Lower leg skin (tissue), 3 donors: ENCODE data around the gene KRTAP10-4.

Experiments used
- POLR2A ChIP-seq, 2 donors: fragments of 450-650 bp; IDR thresholded peaks; one replicate each; pipeline ENCODE4 v1.6.1; 2016 to 2017; ENCODE audit warnings: antibody characterized with exemption in 2 of 2, mild to moderate bottlenecking in 1 of 2, moderate library complexity in 1 of 2
- TF ChIP-seq, protein P1 (sequence below), 3 donors: fragments of 450-650 bp; IDR thresholded peaks; one replicate each; pipeline ENCODE4 v1.5.1; 2016; ENCODE audit warnings: antibody characterized with exemption in 3 of 3, mild to moderate bottlenecking in 3 of 3, moderate library complexity in 2 of 3

DNA sequence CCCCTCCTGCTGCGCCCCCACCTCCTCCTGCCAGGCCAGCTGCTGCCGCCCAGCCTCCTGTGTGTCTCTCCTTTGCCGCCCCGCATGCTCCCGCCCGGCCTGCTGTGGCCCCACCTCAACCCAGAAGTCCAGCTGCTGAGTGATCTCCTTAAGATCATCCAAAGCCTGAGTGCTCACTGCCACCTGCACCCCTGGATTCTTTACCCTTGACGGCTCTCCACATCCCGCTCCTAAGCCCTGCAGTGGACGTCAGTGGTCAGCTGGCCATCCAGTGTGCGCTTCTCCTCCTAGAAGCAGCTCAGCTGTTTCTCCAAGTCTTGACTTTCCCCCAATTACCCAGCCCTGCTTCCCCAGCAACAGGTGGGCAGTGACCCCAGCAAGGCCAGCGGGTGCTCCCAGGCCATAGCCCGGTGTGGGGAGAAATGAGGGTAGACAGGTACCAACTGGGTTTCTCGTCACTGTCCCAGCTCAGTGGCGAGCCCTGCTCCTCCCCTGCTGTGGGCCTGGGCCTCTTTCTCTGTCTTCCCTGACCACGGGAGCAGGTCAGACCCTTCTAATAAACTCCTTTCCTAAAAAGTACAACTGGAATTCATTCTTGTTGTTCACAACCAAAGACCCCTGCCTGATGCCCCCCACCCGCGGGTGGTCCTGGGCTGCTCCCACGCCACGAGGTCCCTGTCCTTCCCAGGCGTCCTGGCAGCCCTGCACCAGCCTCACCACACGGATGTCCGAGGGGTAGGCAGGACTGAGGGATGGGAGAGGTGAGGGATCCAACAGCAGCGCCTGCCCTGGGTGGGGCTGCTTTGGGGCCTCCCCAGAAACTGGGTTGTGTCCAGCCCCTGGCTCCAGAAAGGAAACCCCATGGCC is 28.3 kb downstream of the KRTAP10-4 start:
- TF ChIP-seq, protein P1, sequence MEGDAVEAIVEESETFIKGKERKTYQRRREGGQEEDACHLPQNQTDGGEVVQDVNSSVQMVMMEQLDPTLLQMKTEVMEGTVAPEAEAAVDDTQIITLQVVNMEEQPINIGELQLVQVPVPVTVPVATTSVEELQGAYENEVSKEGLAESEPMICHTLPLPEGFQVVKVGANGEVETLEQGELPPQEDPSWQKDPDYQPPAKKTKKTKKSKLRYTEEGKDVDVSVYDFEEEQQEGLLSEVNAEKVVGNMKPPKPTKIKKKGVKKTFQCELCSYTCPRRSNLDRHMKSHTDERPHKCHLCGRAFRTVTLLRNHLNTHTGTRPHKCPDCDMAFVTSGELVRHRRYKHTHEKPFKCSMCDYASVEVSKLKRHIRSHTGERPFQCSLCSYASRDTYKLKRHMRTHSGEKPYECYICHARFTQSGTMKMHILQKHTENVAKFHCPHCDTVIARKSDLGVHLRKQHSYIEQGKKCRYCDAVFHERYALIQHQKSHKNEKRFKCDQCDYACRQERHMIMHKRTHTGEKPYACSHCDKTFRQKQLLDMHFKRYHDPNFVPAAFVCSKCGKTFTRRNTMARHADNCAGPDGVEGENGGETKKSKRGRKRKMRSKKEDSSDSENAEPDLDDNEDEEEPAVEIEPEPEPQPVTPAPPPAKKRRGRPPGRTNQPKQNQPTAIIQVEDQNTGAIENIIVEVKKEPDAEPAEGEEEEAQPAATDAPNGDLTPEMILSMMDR (IDR thresholded peaks at IDR 0.05): no peak
- no peak for TF ChIP-seq POLR2A (IDR thresholded peaks at IDR 0.05)
